Spleen (tissue), 11 donors: ENCODE data around the gene SRRM1. TPM values are rescaled to one million over a fixed set of nuclear protein-coding genes. Genes with fewer than 3 reads are reported as not detected.

Experiments used
- DNase-seq: peaks from one replicate; pipeline ENCODE4 v3.0.0-alpha.2; 2020
- H3K27ac ChIP-seq, 8 donors: fragments of 200-600 bp; sonication (generic) in 7 of 8; 1 replicate in 4 of 8; 2 replicates in 4 of 8; pipeline versions ENCODE4 v1.5.0 to v1.8.0; 2016 to 2021; ENCODE audit warnings: inconsistent platforms in 4 of 8, mild to moderate bottlenecking in 4 of 8, moderate library complexity in 1 of 8
- H3K27me3 ChIP-seq, 7 donors: fragments of 200-600 bp; sonication (generic) in 6 of 7; replicated peaks in 1 of 7; 1 replicate in 4 of 7; 2 replicates in 3 of 7; pipeline versions ENCODE4 v1.5.0 to v1.8.0; 2016 to 2021; ENCODE audit warnings: inconsistent platforms in 3 of 7, mild to moderate bottlenecking in 1 of 7
- H3K36me3 ChIP-seq, 6 donors: fragments of 200-600 bp; sonication (generic) in 5 of 6; 1 replicate in 4 of 6; 2 replicates in 2 of 6; pipeline versions ENCODE4 v1.5.0 to v1.8.0; 2016 to 2021; ENCODE audit warnings: inconsistent platforms in 2 of 6
- H3K4me1 ChIP-seq, 6 donors: fragments of 200-600 bp; sonication (generic) in 5 of 6; 1 replicate in 3 of 6; 2 replicates in 3 of 6; pipeline versions ENCODE4 v1.5.0 to v1.8.0; 2016 to 2021; ENCODE audit warnings: inconsistent platforms in 3 of 6
- H3K4me3 ChIP-seq, 8 donors: fragments of 200-600 bp; sonication (generic) in 7 of 8; 1 replicate in 4 of 8; 2 replicates in 4 of 8; pipeline versions ENCODE4 v1.5.0 to v1.8.0; 2016 to 2021; ENCODE audit warnings: inconsistent platforms in 4 of 8, mild to moderate bottlenecking in 4 of 8, moderate library complexity in 2 of 8
- H3K9me3 ChIP-seq, 8 donors: fragments of 200-600 bp; sonication (generic) in 7 of 8; 1 replicate in 4 of 8; 2 replicates in 4 of 8; pipeline versions ENCODE4 v1.5.0 to v1.8.0; 2016 to 2021; ENCODE audit warnings: inconsistent platforms in 4 of 8
- POLR2A ChIP-seq, 3 donors: fragments of 450-650 bp; IDR thresholded peaks; one replicate each; pipeline ENCODE4 v1.5.1; 2017; ENCODE audit warnings: antibody characterized with exemption in 3 of 3, mild to moderate bottlenecking in 1 of 3
- POLR2AphosphoS5 ChIP-seq, 3 donors: sonication (generic); formaldehyde crosslinking; IDR thresholded peaks; one replicate each; pipeline ENCODE4 v1.5.1; 2017; ENCODE audit warnings: antibody characterized with exemption in 3 of 3
- WGBS, 5 donors: extraction: QIAGEN DNeasy Blood & Tissue Kit in 3 of 5; methylation state at CpG; one replicate each; pipeline versions ENCODE4 v1.1.5 to v1.1.7; 2013 to 2018; 5-methylcytosine and 5-hydroxymethylcytosine counted together
- intact Hi-C: fragments of 100-400 bp; cut with DNase I; formaldehyde crosslinking; loops from one replicate; pipeline ENCODE4 v1.15.0; 2023; ENCODE audit warnings: low total_unique reads
- polyA plus RNA-seq, 3 donors: library from polyadenylated mRNA; stranded (reverse); fragments of 200-250 nt; gene quantifications; one replicate each; pipeline ENCODE4 v1.2.1, GENCODE V29; 2013
- total RNA-seq, 7 donors: library from RNA; depleted of rRNA in 3 of 7; stranded (reverse); fragments of >200 nt in 3 of 7; fragmentation: NEBNext Ultra II Directional in 4 of 7; extraction: Animal tissue kit (Norgen Biotek cat#: 25700) in 4 of 7; gene quantifications; one replicate each; pipeline versions ENCODE4 v1.1.0 to v1.2.1, GENCODE V29; 2016 to 2021
- TF ChIP-seq, protein P1 (sequence below), 11 experiments: fragments of 200-600 bp in 7 of 11; fragments of 450-650 bp in 4 of 11; sonication (generic) in 4 of 11; IDR thresholded peaks in 8 of 11; conservative IDR thresholded peaks in 3 of 11; 1 replicate in 7 of 11; 2 replicates in 4 of 11; pipeline versions ENCODE4 v1.4.0 to v1.8.0; 2016 to 2021; ENCODE audit warnings: antibody characterized with exemption in 11 of 11, inconsistent platforms in 4 of 11, mild to moderate bottlenecking in 1 of 11
- donor health status: healthy with polysubstance abuse.
- donor health status: DM: no; HTN: no; CAD: no; lungs with moderate emphysema.
- donor health status: DM: no; HTN: no; CAD: no.
- donor health status: Bipolar disorder and iron deficiency.
- donor health status: healthy.
- donor health status: DM: no; HTN: no; CAD: no.
- donor health status: DM: yes; HTN: yes; CAD: no.

The SRRM1 gene
- total and polyA plus RNA-seq, 10 donors, result 25.6 to 169 (median 134) TPM

DNA sequence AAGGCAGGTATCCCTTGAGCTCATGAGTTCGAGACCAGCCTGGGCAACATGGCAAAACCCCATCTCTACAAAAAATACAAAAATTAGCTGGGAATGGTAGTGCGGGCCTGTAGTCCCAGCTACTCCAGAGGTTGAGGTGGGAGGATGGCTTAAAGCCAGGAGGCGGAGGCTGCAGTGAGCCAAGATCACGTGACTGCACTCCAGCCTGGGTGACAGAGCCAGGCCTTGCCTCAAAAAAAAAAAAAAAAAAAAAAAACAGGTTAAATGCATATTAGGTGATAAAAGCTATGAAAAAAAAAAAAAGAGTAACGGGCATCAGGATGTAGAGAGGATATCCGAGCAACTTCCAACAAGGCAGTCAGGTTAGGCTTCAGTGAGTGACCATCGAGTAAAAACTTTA lies 2.8 kb upstream of the SRRM1 start:
- WGBS, 5 donors, result 74 to 95% (median 85%) methylated on average over 7 of the region's 7 CpGs
- intact Hi-C loops, result no loop called here
- Histone ChIP-seq H3K27ac (no peak overlapping the region), H3K4me3 (no peak overlapping the region), H3K27me3 (no peaks in the 10 kb centered on the region), H3K4me1 (peaks cover 19 to 33% (median 25%) of the 10 kb centered on the region in 6 donors), H3K9me3 (no peaks in the 10 kb centered on the region), H3K36me3 (peaks cover 0 to 4% (median 0%) of the 10 kb centered on the region in 6 donors)
- no peak for DNase-seq
- TF ChIP-seq, protein P1, sequence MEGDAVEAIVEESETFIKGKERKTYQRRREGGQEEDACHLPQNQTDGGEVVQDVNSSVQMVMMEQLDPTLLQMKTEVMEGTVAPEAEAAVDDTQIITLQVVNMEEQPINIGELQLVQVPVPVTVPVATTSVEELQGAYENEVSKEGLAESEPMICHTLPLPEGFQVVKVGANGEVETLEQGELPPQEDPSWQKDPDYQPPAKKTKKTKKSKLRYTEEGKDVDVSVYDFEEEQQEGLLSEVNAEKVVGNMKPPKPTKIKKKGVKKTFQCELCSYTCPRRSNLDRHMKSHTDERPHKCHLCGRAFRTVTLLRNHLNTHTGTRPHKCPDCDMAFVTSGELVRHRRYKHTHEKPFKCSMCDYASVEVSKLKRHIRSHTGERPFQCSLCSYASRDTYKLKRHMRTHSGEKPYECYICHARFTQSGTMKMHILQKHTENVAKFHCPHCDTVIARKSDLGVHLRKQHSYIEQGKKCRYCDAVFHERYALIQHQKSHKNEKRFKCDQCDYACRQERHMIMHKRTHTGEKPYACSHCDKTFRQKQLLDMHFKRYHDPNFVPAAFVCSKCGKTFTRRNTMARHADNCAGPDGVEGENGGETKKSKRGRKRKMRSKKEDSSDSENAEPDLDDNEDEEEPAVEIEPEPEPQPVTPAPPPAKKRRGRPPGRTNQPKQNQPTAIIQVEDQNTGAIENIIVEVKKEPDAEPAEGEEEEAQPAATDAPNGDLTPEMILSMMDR (IDR thresholded peaks at IDR 0.05 in 8 of 11, conservative IDR thresholded peaks at IDR 0.05 in 3 of 11), result no peak
- TF ChIP-seq POLR2AphosphoS5 (IDR thresholded peaks at IDR 0.05) (no peak), POLR2A (IDR thresholded peaks at IDR 0.05) (no peak)

DNA sequence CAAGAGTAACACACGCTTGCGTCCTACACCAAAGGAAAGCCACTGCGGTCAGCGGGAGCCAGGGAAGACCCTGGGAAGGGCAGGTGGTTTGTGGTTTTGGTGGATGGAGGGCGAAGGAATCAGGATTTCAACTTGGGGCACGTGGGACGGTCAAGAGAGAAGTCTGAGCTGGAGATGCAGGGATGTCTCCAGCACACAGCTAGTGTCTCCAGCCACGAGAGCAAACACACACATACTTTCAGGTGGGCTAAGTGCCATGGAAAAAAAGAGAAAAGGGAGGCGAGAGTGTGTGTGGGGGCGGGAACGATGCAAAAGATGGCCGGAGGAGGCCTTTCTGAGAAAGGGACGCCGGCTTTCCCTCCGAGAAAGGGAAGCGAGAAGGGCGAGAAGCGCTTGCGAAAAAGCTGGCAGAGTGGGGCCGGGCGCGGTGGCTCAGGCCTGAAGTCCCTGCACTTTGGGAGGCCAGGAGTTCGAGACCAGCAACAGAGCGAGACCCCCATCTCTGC lies 1.4 kb upstream of the SRRM1 start:
- peaks cover 24 to 45% (median 32%) of the 10 kb centered on the region in 6 donors for H3K4me1 ChIP-seq
- intact Hi-C loops, result no loop called here
- DNase-seq, result peak; percentile 85
- WGBS, 5 donors, result 7 to 19% (median 8%) methylated on average over 24 of the region's 24 CpGs
- peak overlapping the region; percentile 15 to 94 (median 84) for H3K4me3 ChIP-seq
- peak overlapping the region; percentile 94 to 100 (median 99) for H3K27ac ChIP-seq
- no peak for TF ChIP-seq POLR2A (IDR thresholded peaks at IDR 0.05)
- no peak for TF ChIP-seq POLR2AphosphoS5 (IDR thresholded peaks at IDR 0.05)
- TF ChIP-seq, protein P1 (IDR thresholded peaks at IDR 0.05 in 8 of 11, conservative IDR thresholded peaks at IDR 0.05 in 3 of 11), result no peak
- peaks cover 3 to 18% (median 11%) of the 10 kb centered on the region in 6 donors for H3K36me3 ChIP-seq
- H3K27me3 ChIP-seq, result no peaks in the 10 kb centered on the region
- no peaks in the 10 kb centered on the region for H3K9me3 ChIP-seq

DNA sequence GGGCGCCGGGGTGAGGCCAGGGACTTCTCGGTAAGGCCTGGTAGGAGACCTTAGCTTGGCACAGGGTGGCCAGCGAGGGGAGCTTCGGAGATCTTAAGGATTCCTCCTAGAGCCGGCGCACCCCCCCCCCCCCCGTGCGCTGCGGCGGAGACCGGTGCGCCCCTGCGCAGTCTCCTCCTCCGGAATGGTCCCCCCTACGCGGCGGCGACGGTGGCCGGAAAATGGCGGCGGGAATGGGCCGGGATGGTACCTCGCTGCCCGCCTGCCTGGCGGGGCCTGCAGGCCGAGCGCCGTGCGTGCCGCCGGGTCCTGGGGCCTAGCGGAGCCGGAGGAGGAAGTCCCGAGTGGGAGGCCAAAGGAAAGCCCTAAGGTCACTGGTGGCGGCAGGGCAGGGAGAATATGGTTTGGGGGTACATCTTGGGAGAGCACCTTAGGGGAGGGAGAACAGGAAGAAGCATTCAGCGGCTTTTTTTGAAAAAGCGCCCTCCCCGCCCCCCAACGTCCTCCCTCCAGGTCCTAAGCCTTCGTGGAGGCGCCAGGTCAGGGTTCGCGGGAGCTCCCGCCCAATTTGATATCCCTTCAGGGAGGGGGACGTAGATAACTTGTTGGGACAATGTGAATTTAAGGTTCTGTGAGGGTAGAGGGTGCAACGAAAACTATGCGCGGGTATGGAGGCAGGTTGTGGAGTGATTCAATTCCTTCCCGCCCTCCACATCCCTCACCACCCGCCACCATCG lies 429 bp downstream of the SRRM1 start:
- peaks cover 3 to 36% (median 28%) of the 10 kb centered on the region in 6 donors for H3K36me3 ChIP-seq
- H3K27ac ChIP-seq, result peak overlapping the region; percentile 73 to 100 (median 99)
- peak; percentile 94 for DNase-seq
- no peaks in the 10 kb centered on the region for H3K9me3 ChIP-seq
- H3K4me1 ChIP-seq, result peaks cover 24 to 60% (median 36%) of the 10 kb centered on the region in 6 donors
- intact Hi-C loops, result no loop called here
- H3K4me3 ChIP-seq, result peak overlapping the region; percentile 73 to 96 (median 91)
- 0 to 1% (median 0%) methylated on average over 25 to 53 of the region's 53 CpGs for WGBS, 5 donors
- H3K27me3 ChIP-seq, result no peaks in the 10 kb centered on the region
- TF ChIP-seq, protein P1 (IDR thresholded peaks at IDR 0.05 in 8 of 11, conservative IDR thresholded peaks at IDR 0.05 in 3 of 11), result no peak
- TF ChIP-seq POLR2A (IDR thresholded peaks at IDR 0.05) (no peak), POLR2AphosphoS5 (IDR thresholded peaks at IDR 0.05) (no peak)

DNA sequence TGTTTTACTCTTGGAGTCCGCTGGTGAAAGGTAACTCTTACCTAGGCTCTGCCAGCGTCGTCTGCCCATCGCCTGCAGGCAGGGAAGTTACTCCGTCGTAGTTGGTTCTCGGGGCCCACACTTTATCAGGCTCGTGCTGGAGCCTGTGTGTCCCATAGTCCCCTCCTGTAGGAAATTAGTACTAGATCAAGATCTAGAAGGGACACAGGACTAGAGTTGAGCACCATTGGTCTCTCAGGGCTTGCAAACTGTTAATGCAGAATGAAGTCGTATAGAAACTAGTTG lies 940 bp downstream of the SRRM1 start:
- H3K27me3 ChIP-seq, result no peaks in the 10 kb centered on the region
- H3K4me3 ChIP-seq, result peak overlapping the region; percentile 73 to 96 (median 91)
- TF ChIP-seq POLR2AphosphoS5 (IDR thresholded peaks at IDR 0.05) (no peak), POLR2A (IDR thresholded peaks at IDR 0.05) (no peak)
- TF ChIP-seq, protein P1 (IDR thresholded peaks at IDR 0.05 in 8 of 11, conservative IDR thresholded peaks at IDR 0.05 in 3 of 11), result no peak
- DNase-seq, result peak; percentile 76
- WGBS, 5 donors, result 0 to 1% (median 1%) methylated on average over 9 of the region's 9 CpGs
- H3K9me3 ChIP-seq, result no peaks in the 10 kb centered on the region
- H3K27ac ChIP-seq, result peak overlapping the region; percentile 73 to 100 (median 99)
- peaks cover 3 to 42% (median 33%) of the 10 kb centered on the region in 6 donors for H3K36me3 ChIP-seq
- intact Hi-C loops, result no loop called here
- peaks cover 24 to 60% (median 36%) of the 10 kb centered on the region in 6 donors for H3K4me1 ChIP-seq
